RPMI8226 (cell line): ENCODE measurements around the gene PTAFR.

Experiments used
- DNase-seq: peaks from one replicate; pipeline ENCODE4 v3.0.0-alpha.2; 2015

PTAFR gene

GRCh38 chr1:28114844-28115243, 61.6 kb downstream of the PTAFR start:
- no peak for DNase-seq

GRCh38 chr1:28113242-28113572, 63.3 kb downstream of the PTAFR start:
- DNase-seq = no peak

GRCh38 chr1:28112388-28113241, 63.9 kb downstream of the PTAFR start:
- DNase-seq = peak; percentile 32

GRCh38 chr1:28111157-28111556, 65.3 kb downstream of the PTAFR start:
- no peak for DNase-seq

GRCh38 chr1:28110555-28110954, 65.9 kb downstream of the PTAFR start:
- no peak for DNase-seq

- DNase-seq = no peak
Measured at GRCh38 chr1:28109639-28110038, 66.9 kb downstream of the PTAFR start.

- DNase-seq = no peak
Measured at GRCh38 chr1:28108001-28108400, 68.5 kb downstream of the PTAFR start.

- DNase-seq = no peak
Measured at GRCh38 chr1:28104866-28105467, 71.5 kb downstream of the PTAFR start.

- no peak for DNase-seq
Measured at GRCh38 chr1:28102189-28102588, 74.3 kb downstream of the PTAFR start.

- no peak for DNase-seq
Measured at GRCh38 chr1:28099050-28099769, 77.3 kb downstream of the PTAFR start.
